GM19397 (cell line): Measurements from ENCODE around the gene FRMPD1.
"Not testable (repeated sequence)": the region's sequence is repeated elsewhere in the genome, so short reads cannot be mapped to it uniquely, and the experiment has no call there.

ENCODE experiments used
- ATAC-seq: cut with Tn5 transposase; IDR thresholded peaks from one replicate; pipeline ENCODE4 v1.9.1; 2021; ENCODE audit warnings: mild to moderate bottlenecking, moderate library complexity; ENCODE audit not compliant: unreplicated experiment

FRMPD1 gene

GRCh38 chr9:37730256-37730655 lies 79.5 kb downstream of the FRMPD1 start:
- no peak for ATAC-seq

- ATAC-seq = no peak
Measured at GRCh38 chr9:37730839-37731238, 80.1 kb downstream of the FRMPD1 start.

GRCh38 chr9:37732086-37732741 lies 81.5 kb downstream of the FRMPD1 start:
- ATAC-seq = no peak

GRCh38 chr9:37732952-37733351 lies 82.2 kb downstream of the FRMPD1 start:
- no peak for ATAC-seq

GRCh38 chr9:37739222-37739621 lies 88.5 kb downstream of the FRMPD1 start:
- ATAC-seq = no peak

GRCh38 chr9:37740128-37740527 lies 89.4 kb downstream of the FRMPD1 start:
- ATAC-seq = no peak

- no peak for ATAC-seq
Measured at GRCh38 chr9:37740631-37741328, 90.0 kb downstream of the FRMPD1 start.

GRCh38 chr9:37745970-37746369 lies 95.2 kb downstream of the FRMPD1 start:
- ATAC-seq = no peak

GRCh38 chr9:37746448-37747270 lies 95.9 kb downstream of the FRMPD1 start:
- ATAC-seq = peak; percentile 15

GRCh38 chr9:37747271-37747753 lies 96.6 kb downstream of the FRMPD1 start:
- ATAC-seq = peak; percentile 76

GRCh38 chr9:37749129-37749528 lies 98.4 kb downstream of the FRMPD1 start:
- no peak for ATAC-seq

- ATAC-seq = no peak
Measured at GRCh38 chr9:37751186-37751585, 100.4 kb downstream of the FRMPD1 start.

- not testable (repeated sequence) for ATAC-seq
Measured at GRCh38 chr9:37751704-37752103, 101.0 kb downstream of the FRMPD1 start.

- ATAC-seq = not testable (repeated sequence)
Measured at GRCh38 chr9:37752112-37752511, 101.4 kb downstream of the FRMPD1 start.

GRCh38 chr9:37752642-37753488 lies 102.1 kb downstream of the FRMPD1 start:
- no peak for ATAC-seq

- ATAC-seq = peak; percentile 90
Measured at GRCh38 chr9:37753489-37754190, 102.9 kb downstream of the FRMPD1 start, which contains the start of gene TRMT10B. TRMT10B (plus strand) TSS chr9:37753805; CDS start chr9:37761932, 8,127 bp downstream.

GRCh38 chr9:37758747-37759146 lies 108.0 kb downstream of the FRMPD1 start:
- no peak for ATAC-seq

GRCh38 chr9:37760416-37761161 lies 109.8 kb downstream of the FRMPD1 start:
- no peak for ATAC-seq

- no peak for ATAC-seq
Measured at GRCh38 chr9:37761511-37761910, 110.8 kb downstream of the FRMPD1 start.
